ENCODE results near the gene MRGPRD. TPM values are rescaled to one million over a fixed set of nuclear protein-coding genes. Genes with fewer than 3 reads are reported as not detected.

MRGPRD gene
- total and polyA plus RNA-seq, 2 experiments from 2014 or later, result not detected

GRCh38 chr11:68992743-68993255 lies 12.0 kb upstream of the MRGPRD start:
- H3K4me2 ChIP-seq, result no peak overlapping the region
- H3K4me1 ChIP-seq (ENCODE audit: insufficient read depth), result no peaks in the 10 kb centered on the region
- no peaks in the 10 kb centered on the region for H3K9me2 ChIP-seq (ENCODE audit: insufficient read depth)
- TF ChIP-seq CREB1 (CRISPR knock-in tag; IDR thresholded peaks at IDR 0.05; ENCODE audit: low read depth) (no peak), REST (IDR thresholded peaks at IDR 0.05; ENCODE audit: unreplicated experiment) (no peak), ZNF114 (CRISPR knock-in tag; IDR thresholded peaks at IDR 0.05) (no peak), ZNF331 (CRISPR knock-in tag; IDR thresholded peaks at IDR 0.05; ENCODE audit: low read depth) (no peak), NANOG (IDR thresholded peaks at IDR 0.05; ENCODE audit: borderline replicate concordance) (no peak), EZH2phosphoT487 (IDR thresholded peaks at IDR 0.05; ENCODE audit: unreplicated experiment) (no peak), JUNB (IDR thresholded peaks at IDR 0.05; ENCODE audit: unreplicated experiment) (no peak), CTCF (conservative IDR thresholded peaks at IDR 0.05; ENCODE audit: low read depth in 2 of 2) (no peak), EZH2 (IDR thresholded peaks at IDR 0.05; ENCODE audit: low read depth, unreplicated experiment) (no peak)
- H3K79me2 ChIP-seq (replicated peaks; ENCODE audit: insufficient read depth), result no peaks in the 10 kb centered on the region
- Mint-ChIP-seq H3K4me1 (no peaks in the 10 kb centered on the region), H3K9me3 (no peaks in the 10 kb centered on the region), H3K36me3 (ENCODE audit: low read depth) (no peaks in the 10 kb centered on the region), H3K27ac (no peak overlapping the region), H3K27me3 (ENCODE audit: insufficient read depth, low read depth, poor library complexity) (peaks cover 7% of the 10 kb centered on the region), H3K4me3 (no peak overlapping the region)
- H4K20me1 ChIP-seq (replicated peaks; ENCODE audit: insufficient read depth), result no peaks in the 10 kb centered on the region
- no peak overlapping the region for H3K27ac ChIP-seq (ENCODE audit: low read depth)
- no peaks in the 10 kb centered on the region for H3K36me3 ChIP-seq (ENCODE audit: insufficient read depth)
- H3K27me3 ChIP-seq (ENCODE audit: insufficient read depth), result no peaks in the 10 kb centered on the region
- H3F3A ChIP-seq (replicated peaks; ENCODE audit: low read depth), result no peaks in the 10 kb centered on the region
- ATAC-seq (no peak), DNase-seq (ENCODE audit: low spot score) (no peak)
- no peak overlapping the region for H3K4me3 ChIP-seq
- no peak overlapping the region for H2AFZ ChIP-seq

DNA sequence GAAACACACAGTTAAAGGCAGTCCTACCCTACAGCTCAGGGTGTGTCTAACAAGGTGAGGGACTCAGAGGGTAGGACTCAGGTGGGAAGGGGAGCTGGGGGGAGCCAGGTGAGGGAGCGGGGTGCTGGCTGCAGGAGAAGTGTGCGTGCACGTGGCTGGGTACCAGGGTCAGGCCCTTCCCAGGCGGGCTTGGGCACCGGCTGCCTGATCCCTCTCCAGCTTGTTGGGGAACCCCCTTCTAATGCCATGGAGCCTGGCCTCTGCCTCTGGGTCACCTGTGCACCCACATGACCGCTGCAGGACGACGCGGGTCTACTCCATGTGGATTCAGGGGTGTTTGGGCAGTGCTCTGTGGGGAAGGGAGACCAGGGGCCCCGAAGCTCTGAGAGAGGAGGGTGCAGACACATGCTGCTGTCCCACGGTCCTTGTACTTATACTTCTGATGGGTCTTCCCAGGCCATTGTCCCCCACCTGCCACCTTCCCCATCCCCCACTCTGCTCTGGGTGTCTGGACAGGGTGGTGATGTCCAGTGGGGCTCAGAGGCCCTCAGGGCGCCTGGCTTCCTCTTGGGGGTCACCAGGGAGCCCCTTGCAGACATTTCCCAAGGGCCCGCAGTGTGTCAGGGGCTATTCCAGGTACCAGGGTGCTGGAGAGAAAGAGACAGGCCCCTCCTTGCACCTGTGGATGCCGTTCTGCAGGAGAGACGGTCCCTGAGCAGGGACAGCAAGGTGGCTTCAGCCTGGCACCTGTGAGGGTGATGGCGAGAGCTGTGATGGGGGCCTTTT lies 10.4 kb upstream of the MRGPRD start:
- no peak overlapping the region for H3K27ac Mint-ChIP-seq
- no peaks in the 10 kb centered on the region for H3K36me3 Mint-ChIP-seq (ENCODE audit: low read depth)
- ATAC-seq, result no peak
- no peaks in the 10 kb centered on the region for H3F3A ChIP-seq (replicated peaks; ENCODE audit: low read depth)
- no peaks in the 10 kb centered on the region for H3K79me2 ChIP-seq (replicated peaks; ENCODE audit: insufficient read depth)
- no peak overlapping the region for H3K4me3 Mint-ChIP-seq
- H3K9me3 Mint-ChIP-seq, result peaks cover 12% of the 10 kb centered on the region; the same call in 1 of the 3 replicates
- H3K4me2 ChIP-seq, result no peak overlapping the region
- no peaks in the 10 kb centered on the region for H3K36me3 ChIP-seq (ENCODE audit: insufficient read depth)
- no peak overlapping the region for H3K27ac ChIP-seq (ENCODE audit: low read depth)
- no peaks in the 10 kb centered on the region for H3K27me3 ChIP-seq (ENCODE audit: insufficient read depth)
- H3K4me3 ChIP-seq, result no peak overlapping the region
- H3K27me3 Mint-ChIP-seq (ENCODE audit: insufficient read depth, low read depth, poor library complexity), result peaks cover 7% of the 10 kb centered on the region
- no peaks in the 10 kb centered on the region for H4K20me1 ChIP-seq (replicated peaks; ENCODE audit: insufficient read depth)
- no peaks in the 10 kb centered on the region for H3K4me1 Mint-ChIP-seq
- no peak overlapping the region for H2AFZ ChIP-seq
- DNase-seq (ENCODE audit: low spot score), result no peak
- no peaks in the 10 kb centered on the region for H3K9me2 ChIP-seq (ENCODE audit: insufficient read depth)
- H3K4me1 ChIP-seq (ENCODE audit: insufficient read depth), result no peaks in the 10 kb centered on the region
- TF ChIP-seq CREB1 (CRISPR knock-in tag; IDR thresholded peaks at IDR 0.05; ENCODE audit: low read depth), result no peak
- no peak for TF ChIP-seq CTCF (conservative IDR thresholded peaks at IDR 0.05; ENCODE audit: low read depth in 2 of 2)
- no peak for TF ChIP-seq NANOG (IDR thresholded peaks at IDR 0.05; ENCODE audit: borderline replicate concordance)
- no peak for TF ChIP-seq POLR2AphosphoS5 (IDR thresholded peaks at IDR 0.05; ENCODE audit: low read depth)
- no peak for TF ChIP-seq ETS1 (IDR thresholded peaks at IDR 0.05)
- TF ChIP-seq ZNF331 (CRISPR knock-in tag; IDR thresholded peaks at IDR 0.05; ENCODE audit: low read depth), result no peak
- TF ChIP-seq EZH2phosphoT487 (IDR thresholded peaks at IDR 0.05; ENCODE audit: unreplicated experiment), result no peak
- TF ChIP-seq EZH2 (IDR thresholded peaks at IDR 0.05; ENCODE audit: low read depth, unreplicated experiment), result no peak

Data from GM23338 (cell line).